Stimulated activated CD4-positive, alpha-beta T cell treated with anti-CD3 and anti-CD28 coated beads, Interleukin-4, amount 100 ng/mL, for 4 hours (primary cell): ENCODE results near the gene RPP40.
"Not testable (repeated sequence)": the region's sequence is repeated elsewhere in the genome, so short reads cannot be mapped to it uniquely, and the experiment has no call there.

ENCODE experiments used
- DNase-seq, 2 experiments: peaks; one replicate each; pipeline ENCODE4 v3.0.0-alpha.2; 2020

The RPP40 gene

DNA sequence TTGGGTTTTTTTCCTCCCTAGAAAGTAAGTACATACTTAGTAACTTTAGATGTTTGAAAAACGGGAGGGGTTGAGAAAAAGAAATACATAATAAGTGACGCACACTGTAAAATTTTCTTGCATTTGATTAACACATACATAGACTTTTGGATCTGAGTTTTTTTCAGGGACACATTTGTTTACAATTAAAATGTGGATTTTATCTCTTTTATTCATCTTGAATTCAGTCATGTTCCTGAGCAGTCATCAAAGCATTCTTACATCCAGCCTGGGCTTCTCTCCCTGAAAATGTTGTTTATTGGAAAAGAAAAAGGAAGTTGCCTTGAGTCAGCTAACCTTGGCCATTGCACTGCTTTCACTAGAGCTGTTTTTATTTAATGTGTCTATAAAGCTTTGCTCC, 8.7 kb upstream of the RPP40 start:
- no peak for DNase-seq

DNA sequence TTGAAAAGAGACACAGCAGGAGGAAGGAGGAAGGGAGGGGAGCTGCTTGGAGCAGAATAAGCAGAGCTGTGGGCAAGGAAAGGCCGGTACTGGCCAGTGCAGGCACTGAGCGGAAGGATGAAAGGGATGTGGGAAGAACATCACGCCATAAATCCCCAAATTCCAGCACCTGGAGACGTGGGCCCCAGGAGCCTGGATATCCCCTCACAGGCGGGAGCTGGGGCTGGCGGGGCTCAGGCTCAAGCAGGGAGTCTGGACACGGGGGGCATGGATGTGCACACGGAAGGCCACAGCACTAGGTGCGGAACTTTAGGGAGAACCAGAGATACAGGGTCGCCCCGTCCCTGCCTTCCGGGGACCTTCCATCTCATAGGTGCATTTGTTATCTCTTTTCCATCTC, 7.5 kb upstream of the RPP40 start:
- no peak for DNase-seq

DNA sequence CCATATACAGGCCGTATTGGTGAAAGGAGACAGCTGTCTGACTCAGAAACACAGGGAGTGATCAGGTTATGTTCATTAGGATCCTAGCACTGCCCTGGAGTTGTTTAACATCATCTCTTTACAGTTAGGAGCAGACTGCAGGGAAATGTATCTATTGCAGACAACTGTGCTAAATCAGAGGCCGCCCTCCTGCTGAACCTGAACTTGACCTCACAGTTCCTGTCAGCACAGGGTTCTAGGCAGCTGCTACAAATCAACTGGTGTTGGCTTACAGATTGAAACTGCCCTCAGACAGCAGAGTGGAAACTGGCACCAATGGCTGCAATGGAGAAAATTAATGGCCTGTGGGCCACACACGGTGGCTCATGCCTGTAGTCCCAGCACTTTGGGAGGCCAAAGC, 3.7 kb upstream of the RPP40 start:
- DNase-seq, result no peak

DNA sequence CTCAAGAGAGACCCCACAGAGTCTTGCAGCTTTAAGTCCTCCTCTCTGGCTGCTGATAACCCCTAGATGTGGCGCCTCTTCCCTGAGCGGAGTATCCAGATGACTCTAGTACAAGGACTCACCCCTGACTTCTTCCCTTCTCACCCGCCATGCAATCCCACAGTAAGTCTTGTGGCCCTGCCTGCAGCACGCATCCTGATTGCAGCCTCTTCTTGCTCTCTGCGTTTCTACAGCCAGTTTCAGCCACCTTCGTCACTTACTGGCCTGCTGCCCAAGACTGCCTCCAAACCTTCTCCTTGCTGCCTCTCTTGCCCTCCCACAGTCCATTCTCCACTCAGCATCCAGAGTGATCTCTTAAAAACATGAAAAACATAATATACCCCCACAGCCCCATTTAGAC, 2.4 kb upstream of the RPP40 start:
- no peak for DNase-seq

DNA sequence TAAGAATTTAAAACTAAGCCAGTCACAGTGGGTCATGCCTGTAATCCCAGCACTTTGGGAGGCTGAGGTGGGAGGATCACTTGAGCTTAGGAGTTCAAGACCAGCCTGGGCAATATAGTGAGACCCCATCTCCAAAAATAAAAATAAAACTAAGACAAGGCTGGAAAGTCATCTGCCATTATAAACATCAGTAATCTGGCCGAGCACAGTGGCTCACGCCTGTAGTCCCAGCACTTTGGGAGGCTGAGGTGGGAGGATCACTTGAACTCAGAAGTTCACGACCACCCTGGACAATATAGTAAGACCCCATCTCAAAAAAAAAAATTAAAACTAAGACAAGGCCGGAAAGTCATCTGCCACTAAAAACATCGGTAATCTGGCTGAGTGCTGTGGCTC, 1.2 kb upstream of the RPP40 start:
- not testable (repeated sequence) for DNase-seq

DNA sequence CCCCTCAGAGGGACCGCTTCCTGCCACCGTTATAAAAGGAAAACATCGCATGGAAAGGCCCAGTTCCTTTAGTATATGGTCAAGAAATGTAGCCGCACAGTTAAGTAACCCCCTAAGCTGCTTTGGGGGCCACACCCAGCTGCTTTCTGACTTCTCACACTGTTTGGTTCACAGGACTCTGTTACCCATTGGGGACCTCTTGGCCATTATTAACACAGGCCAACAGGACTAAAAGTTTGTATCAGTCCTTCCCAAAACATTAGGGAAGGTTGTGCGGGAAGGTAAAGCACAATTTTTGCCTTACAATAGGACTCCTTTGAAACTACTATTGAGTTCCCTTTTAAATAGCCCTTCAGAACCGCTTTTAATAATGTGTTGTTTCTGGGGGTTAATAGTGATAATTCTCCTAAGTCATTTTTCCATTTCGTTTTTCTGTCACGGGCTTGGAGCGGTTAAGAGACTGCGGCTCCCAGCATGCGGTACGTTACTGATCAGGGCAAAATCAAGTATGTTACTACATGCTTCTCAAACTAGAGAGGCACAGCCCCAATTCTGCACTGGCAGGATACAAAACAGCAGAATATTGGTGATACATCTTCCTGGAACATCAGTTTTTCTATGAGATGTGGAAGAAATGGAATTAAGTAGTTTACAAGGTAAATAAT, 668 bp upstream of the RPP40 start:
- no peak for DNase-seq

DNA sequence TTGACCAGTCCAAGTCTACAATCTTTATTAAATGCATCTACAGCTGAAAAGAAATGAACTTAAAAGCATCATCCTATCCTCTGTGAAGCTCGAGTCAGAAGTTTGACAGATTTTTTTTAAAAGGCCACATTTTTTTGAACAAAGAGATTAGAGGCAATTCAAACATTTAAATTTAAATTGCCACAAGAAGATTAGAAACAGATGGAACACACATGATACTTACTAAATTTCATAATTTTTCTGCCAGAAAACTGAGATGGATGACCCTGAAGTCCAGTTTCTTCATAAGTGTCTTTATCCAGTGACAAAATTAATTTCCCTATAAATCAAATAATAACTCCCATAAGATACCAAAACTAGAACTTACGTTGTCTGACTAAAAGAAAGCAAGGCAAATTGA, 4.3 kb downstream of the RPP40 start:
- no peak for DNase-seq

DNA sequence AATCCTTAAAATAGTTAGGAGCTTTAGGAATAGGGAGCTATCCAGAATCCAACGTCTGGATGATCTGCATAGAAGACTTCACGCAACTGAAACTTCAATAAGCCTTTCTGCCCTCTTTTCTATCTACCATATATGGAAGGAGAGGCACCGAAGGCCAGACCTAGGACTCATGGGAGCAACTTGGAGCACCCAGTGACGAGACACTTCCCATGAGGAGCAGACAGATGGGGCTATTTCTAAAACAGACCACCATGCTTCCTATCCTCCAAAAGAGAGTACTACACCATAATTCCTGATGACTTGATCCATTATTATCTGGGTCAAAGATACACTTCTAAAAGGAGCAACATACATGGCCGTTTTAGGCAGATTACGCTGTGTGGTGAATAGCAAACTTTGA, 6.0 kb downstream of the RPP40 start:
- no peak for DNase-seq

DNA sequence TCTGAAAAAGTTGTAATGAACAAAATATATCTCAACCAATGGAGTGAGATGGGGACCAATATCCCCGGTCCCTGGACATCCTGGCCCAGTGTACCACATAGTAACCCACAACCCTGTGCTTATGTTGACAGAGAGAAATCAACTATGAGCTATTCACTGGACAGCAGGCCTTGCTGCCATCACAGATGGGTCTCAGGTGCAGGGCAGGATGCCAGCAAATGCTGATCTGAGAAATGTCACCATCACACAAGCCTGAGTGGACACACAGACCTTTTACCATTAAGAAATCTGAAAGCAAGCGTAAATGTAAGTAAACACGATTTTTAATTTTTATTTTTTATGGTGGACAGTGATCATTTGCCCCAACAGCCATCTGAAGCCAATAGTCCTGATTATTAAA, 9.1 kb downstream of the RPP40 start:
- no peak for DNase-seq

DNA sequence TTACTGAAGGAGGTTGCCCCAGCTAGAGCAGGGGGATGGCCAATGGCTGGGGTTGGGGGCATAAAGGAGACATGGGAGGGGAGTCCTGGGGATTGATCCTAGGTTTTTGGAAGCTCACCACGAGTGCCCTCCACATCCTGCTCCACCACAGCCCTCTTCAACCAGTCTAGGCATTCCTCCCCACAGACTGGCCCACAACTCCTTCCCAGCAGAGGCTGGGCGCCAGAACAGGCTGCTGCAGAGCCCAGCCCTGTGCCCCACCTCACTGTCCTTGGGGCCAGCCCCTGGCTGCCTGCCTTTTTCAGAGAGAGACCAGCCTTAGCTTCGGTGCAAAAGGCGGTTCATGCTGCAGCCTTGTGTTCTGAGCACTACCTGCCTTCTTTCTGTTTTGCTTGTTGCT, 16.4 kb downstream of the RPP40 start:
- no peak for DNase-seq

DNA sequence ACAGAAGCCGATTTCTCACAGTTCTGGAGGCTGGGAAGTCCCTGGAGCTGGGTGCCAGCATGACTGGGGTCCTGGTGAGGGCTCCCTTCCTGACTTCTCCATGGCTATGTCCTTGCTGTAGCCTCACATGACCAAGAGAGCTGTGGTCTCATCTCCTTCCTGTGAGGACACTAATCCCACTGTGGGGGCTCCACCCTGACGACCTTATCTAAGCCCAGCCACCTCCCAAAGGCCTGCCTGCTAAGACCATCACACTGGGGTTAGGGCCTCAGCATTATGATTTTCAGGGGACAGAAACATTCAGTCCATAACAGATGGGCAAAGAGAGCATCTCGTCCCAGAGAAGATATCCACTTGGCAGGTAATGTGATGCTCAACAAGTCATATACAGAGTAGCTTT, 16.8 kb downstream of the RPP40 start:
- no peak for DNase-seq

DNA sequence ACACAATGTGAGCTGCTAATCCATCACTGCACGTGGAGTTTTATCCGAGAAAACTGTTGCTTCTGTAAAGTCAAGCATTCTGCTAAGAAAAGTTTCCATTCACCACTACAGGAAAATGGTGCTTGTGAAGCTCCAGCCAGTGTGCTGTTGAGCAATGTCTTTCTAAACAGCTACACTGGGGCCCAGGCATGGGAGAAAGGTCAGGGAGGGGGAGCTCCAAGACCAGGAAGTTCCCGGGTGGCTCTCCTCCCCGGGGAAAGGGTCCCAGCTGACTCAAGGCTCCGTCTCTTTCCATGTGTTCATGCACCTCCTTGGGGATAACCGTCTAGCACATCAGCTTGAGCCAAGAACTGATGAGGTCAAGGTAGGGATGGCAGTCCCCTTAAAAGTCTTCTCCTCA, 20.5 kb downstream of the RPP40 start:
- no peak for DNase-seq

DNA sequence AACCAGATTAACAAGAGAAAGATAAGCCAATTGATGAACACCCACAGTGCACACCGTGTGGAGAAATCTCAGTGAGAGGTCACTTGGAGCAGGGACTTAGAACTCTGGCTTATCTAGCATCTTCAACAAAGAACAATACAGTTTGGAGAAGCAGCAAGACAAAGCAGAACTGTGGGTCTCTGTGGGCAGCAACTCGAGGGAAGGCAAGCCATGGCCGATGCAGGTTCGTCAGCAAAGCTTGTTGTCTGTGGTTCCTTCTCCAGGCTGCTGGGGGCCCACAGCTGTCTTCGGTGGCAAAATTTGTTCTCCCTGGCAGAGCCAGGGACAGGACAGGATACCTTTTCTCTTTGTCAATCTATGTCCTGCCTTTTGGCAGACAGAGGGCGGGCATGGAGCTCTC, 22.1 kb downstream of the RPP40 start:
- DNase-seq, result no peak

DNA sequence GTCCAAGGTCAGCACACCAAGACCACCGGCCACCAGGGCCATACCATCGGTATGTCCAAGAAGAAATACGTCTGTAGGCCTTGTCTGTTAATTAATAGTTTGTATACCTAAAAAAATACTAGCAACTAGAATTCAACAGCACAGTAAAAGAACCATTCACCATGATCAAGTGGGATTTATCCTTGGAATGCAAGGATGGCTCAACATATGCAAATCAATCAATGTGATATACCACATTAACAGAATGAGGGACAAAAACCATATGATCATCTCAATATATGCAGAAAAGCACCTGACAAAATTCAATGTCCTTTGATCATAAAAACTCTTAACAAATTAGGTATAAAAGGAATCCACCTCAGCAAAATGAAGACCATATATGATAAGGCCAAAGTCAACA, 24.4 kb downstream of the RPP40 start:
- DNase-seq, result no peak

DNA sequence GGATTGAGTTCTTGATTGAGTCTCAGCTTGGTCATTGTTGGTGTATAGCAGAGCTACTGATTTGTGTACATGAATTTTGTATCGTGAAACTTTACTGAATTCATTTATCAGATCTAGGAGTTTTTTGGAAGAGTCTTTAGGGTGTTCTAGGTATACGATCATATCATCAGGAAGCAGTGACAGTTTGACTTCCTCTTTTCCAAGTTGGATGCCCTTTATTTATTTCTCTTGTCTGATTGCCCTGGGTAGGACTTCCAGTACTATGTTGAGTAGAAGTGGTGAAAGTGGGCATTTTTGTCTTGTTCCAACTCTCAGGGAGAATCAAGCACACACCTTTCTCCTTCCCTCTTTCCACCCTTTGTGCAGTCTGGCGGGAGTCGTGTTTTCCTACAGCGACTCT, 26.4 kb downstream of the RPP40 start:
- no peak for DNase-seq

DNA sequence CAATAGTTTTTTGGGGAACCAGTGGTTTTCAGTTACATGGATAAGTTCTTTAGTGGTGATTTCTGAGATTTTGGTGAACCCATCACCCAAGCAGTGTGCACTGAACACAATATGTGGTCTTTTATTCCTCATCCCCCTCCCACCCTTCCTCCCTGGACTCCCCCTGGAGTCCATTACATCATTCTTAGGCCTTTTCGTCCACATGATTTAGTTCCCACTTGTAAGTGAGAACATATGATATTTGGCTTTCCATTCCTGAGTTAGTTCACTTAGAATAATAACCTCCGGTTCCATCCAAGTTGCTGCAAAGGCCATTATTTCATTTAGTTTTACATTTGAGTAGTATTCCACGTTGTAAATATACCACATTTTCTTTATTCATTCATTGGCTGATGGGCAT, 28.3 kb downstream of the RPP40 start:
- DNase-seq, result no peak

DNA sequence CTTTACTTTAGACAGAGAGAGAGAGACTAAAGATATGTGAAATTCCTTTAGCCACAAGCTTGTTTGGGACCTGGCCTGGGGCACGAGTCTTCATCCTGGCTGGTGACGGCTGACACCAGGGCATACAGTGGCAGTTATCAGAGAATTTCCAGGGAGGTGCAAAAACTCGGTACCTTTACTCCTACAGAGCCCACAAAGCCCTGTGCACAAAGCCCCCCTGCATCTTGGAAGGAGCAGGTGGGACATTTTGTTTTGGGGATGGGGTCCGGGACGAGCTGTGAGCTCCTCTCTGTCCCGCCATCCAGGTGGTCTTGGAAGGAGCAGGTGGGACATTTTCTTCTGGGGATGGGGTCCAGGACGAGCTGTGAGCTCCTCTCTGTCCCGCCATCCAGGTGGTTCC, 28.9 kb downstream of the RPP40 start:
- no peak for DNase-seq

DNA sequence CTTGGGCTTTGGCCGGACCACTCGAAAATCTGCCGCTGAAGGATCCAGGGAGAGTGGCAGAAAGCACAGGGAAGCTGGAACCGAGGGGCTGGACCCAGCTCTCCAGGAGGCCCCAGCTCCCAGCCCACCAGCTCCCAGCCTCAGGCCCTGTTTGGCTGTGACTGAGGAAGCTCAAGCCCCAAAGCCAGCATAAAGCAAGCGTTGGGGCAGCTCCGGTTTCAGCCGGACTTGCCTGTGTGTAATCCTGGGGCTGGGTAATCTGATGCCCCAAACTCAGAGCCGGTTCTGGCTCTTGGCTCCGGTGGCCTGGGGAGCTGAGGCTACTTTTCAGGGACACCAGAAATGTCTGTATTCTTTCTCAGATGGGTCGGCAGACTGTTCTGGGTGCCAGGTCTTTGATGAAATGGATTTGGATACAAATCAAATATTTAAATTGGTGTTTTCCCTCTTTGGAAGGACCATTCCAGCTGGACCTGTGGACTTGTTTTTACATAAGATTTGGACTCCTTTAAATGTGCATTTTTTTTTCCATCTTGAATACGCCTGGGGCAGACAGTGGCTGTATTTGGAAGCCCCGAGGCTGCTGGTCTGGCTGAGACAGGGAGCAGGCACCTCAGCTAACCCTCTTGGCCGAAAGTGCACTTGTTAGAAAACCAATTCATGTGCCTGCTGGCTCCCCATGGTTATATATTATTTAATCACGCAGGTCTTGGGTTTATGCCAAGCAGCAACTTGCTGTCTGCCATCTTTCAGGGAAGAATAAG, 29.7 kb downstream of the RPP40 start:
- DNase-seq, result no peak

DNA sequence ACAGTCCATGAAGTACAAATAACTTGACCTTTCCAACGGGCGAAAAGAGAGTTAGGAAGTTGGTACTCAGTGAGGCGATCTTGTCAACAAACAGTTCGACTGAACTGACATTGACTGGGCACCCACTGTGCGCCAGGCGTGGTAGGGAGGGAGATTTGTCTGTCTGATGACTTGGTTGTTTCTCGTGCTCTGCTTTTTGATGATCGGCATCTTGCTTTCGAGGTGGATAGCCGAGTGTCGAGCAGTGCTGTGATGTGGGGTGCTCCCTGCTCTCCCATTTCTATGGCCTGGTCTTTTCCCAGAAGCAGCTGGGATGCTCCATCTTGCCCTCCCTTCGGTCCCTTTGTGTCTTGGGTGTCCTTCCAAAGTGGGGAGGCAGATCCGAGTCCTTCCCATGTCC, 30.4 kb downstream of the RPP40 start:
- DNase-seq, result no peak

DNA sequence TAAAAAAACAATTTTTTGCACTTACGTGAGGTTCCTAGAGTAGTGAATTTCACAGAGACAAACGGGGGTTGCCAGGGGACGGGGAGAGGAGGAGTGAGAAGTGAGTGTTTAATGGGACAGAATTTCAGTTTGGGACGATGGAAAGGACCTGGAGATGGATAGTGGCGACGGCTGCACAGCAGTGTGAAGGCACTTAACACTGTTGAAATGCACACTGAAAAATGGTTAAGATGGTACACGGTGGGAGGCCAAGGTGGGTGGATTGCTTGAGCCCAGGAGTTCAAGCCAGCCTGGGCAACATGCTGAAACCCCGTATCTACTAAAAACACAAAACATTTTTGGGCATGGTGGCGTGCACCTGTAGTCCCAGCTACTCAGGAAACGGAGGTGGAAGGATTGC, 31.4 kb downstream of the RPP40 start:
- DNase-seq, result no peak

DNA sequence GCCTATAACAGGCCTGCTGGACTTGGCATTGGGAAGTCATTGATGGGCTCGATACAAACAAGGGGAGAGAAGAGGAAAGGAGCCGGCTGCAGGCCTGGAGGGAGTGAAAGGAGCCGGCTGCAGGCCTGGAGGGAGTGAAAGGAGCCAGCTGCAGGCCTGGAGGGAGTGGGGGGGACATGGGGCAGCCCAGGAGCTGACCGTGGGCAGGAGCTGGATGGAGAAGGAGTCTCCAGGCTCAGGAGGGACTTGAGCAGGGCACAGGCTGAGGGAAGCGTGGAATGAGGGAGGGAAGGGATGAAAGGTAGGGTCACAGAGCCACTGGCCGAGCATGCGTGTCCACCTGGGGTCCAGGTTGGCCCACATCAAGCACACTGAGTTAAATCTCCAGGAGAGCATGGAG, 32.0 kb downstream of the RPP40 start:
- DNase-seq, result no peak

DNA sequence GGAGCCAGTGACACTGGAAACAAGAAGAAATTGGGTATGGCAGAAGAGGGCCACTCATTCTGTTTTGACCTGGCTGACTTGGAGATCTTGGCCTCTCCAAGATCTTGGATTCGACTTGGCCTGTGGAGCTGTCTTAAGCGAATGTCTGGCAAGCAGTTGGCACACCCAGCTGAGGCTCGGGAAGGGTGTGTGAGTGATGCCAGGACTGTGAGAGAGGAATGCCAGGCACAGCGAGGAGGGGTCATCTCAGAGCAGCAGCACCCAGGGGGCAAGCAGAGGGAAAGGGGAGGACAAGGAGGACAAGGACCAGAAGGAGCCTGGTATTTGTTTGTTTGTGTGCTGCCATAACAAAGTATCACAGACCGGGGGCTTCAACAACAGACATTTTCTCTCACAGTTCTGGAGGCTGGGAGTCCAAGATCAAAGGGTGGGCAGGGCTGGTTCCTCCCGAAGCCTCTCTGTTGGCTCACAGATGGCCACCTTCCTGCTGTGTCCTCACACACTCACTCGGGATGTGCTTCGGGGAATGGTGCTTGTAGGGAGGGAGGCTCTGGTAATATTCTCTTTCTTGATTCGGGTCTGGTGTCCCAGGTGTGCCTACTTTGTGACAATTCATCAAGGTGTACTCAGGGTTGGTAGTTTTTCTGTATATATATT, 33.0 kb downstream of the RPP40 start:
- no peak for DNase-seq

DNA sequence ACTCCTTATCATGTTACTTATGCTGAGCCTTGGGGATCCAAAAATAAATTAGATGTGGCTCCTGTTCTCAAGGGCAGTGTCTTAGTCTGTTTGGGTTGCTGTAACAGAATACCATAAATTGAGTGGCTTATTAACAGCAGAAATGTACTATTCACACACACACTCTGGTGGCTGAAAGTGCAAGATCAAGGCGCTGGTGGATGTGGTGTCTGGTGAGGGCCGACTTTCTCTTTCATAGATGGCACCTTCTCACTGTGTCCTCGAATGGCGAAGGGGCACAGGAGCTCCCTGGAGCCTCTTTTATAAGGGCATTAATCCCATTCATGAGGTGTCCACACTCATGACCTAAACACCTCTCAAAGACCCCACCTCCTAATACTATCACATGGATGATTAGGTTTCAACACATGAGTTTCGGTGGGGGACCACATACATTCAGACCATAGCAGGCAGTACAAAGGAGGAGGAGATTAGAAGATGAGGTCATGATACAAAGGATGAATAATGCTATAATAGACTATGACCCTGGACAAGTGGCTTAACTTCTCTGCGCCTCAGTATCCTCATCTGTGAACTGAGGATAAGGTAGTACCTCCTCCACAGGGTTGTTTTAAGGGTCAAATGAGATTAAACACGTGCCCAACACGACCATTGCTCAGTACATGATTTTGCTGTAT, 34.1 kb downstream of the RPP40 start:
- DNase-seq, result no peak
